ENCODE measurements around the gene RIN1. TPM values are rescaled to one million over a fixed set of nuclear protein-coding genes. Genes with fewer than 3 reads are reported as not detected.
A peak's percentile ranks its signal among the peaks of the same experiment; 100 is the strongest.

Gene RIN1
- total and polyA plus RNA-seq, 2 of the 13 experiments (the other 11 are each of a cell fraction or from before 2014, with no cell fraction given): 2.4 to 4.1 TPM

DNA sequence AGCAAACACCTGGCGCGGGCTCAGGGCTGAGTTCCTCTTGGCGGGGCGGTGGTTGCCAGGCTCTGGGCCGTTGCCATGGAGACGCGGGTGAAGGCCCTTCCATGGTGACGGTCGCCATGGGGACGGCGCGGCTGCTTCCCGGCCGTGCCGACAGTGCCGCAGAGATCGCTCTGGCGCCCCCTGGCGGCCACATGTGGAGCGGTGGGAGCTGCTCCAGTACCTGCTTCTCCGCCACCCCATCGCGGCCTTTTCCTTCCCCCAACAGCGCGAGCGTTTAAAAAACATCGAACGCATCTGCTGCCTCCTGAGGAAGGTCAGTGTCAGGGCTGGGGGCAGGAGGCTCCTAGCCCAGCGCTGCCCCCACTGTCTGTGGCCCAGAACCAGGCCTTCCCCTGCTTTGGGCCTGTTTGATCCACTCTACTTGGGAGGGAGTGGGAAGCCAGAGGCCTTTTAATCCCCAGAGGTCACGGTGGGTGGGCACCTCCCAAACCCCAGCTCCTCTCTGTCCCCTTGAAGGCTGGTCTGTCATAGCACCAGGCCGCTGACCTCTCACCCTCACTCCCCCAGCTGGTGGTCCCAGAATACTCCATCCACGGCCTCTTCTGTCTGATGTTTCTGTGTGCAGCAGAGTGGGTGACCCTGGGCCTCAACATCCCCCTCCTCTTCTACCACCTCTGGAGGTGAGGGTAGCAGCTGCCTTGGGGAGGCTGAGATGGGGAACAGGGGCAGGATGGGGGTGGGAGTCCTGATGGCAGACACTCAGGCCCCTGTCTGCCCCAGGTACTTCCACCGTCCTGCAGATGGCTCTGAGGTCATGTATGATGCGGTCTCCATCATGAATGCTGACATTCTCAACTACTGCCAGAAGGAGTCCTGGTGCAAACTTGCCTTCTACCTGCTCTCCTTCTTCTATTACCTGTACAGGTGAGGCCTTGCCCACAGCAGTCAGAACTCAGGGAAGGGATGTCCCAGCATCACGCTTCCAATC is 53.5 kb downstream of the RIN1 start:
- in situ Hi-C loops (cut with HindIII; ENCODE audit: extremely low pct_ligation_motif_present, low pct_unique_long_range_greater_than_20kb): no loop called here
- H4K20me1 ChIP-seq (ENCODE audit: insufficient read depth, low read length): peaks cover 4% of the 10 kb centered on the region
- H3K4me3 ChIP-seq (replicated peaks in 1 of 3; ENCODE audit: insufficient read depth in 1 of 3, low read depth in 2 of 3, low read length in 3 of 3): no peak overlapping the region
- 51% methylated on average over 9 of the region's 35 CpGs for WGBS (ENCODE audit: low lambda C conversion rate)
- intact Hi-C loops (cut with micrococcal nuclease; ENCODE audit: unreplicated experiment): no loop called here
- no peaks in the 10 kb centered on the region for H3K9me3 ChIP-seq (ENCODE audit: low read length)
- POLR2A ChIA-PET: interaction anchor here (1.3 to 2.3 kb wide), 4 partner anchors 8 to 53 kb away, joined by 3 to 9 read pairs (median 6); partner anchors contain the start of genes RAB1B and RIN1
- CTCF ChIA-PET (ENCODE audit: low intra/inter-chr PET ratio, low total read pairs): interaction anchor here (1.7 to 1.8 kb wide), 2 partner anchors 45 to 60 kb away, joined by 8 to 26 read pairs; no protein-coding TSS in a partner anchor
- BruUV-seq (replicated peaks): no TSS peak
- H3K27ac ChIP-seq (ENCODE audit: extremely low read length, insufficient read depth, low read length): no peak overlapping the region
- no peak overlapping the region for H3K9ac ChIP-seq (ENCODE audit: insufficient read depth, low read depth, low read length)
- H3K4me1 ChIP-seq (ENCODE audit: insufficient read depth, low read length): peaks cover 60% of the 10 kb centered on the region
- H3K27me3 ChIP-seq (ENCODE audit: control insufficient read depth in 1 of 2, insufficient read depth in 2 of 2, low read length in 2 of 2): peaks cover 3 to 9% of the 10 kb centered on the region in 2 experiments; a peak in 3 of 5 replicates
- FAIRE-seq (peak; percentile 60), DNase-seq (ENCODE audit: low spot score) (peak; percentile 93), ATAC-seq (peak; percentile 75)
- peaks cover 21% of the 10 kb centered on the region for H3K79me2 ChIP-seq (ENCODE audit: insufficient read depth, low read length)
- H2AFZ ChIP-seq (ENCODE audit: low read length): no peak overlapping the region
- peaks cover 5 to 23% of the 10 kb centered on the region in 2 experiments; a peak in 4 of 5 replicates for H3K36me3 ChIP-seq (replicated peaks in 1 of 2; ENCODE audit: control insufficient read depth in 1 of 2, insufficient read depth in 2 of 2, low read length in 2 of 2)
- H3K4me2 ChIP-seq (ENCODE audit: low read depth, low read length): peak overlapping the region; percentile 46
- TF ChIP-seq PHF5A (CRISPR knock-in tag; IDR thresholded peaks at IDR 0.05; ENCODE audit: low read depth, unreplicated experiment) (peak; percentile 67), HES4 (CRISPR knock-in tag; IDR thresholded peaks at IDR 0.05; ENCODE audit: borderline replicate concordance) (no peak), KDM2A (CRISPR knock-in tag; IDR thresholded peaks at IDR 0.05; ENCODE audit: borderline replicate concordance, low read depth) (peak; percentile 100), NCOA5 (CRISPR knock-in tag; IDR thresholded peaks at IDR 0.05) (no peak), ARNTL (CRISPR knock-in tag; IDR thresholded peaks at IDR 0.05) (no peak), NFKB2 (CRISPR knock-in tag; IDR thresholded peaks at IDR 0.05; ENCODE audit: borderline replicate concordance) (peak; percentile 46; the same call in 1 of the 2 replicates), ZNF781 (CRISPR knock-in tag; IDR thresholded peaks at IDR 0.05; ENCODE audit: borderline replicate concordance, not compliant biosample characterization) (peak; percentile 70), PLRG1 (conservative IDR thresholded peaks at IDR 0.05) (no peak), ZNF530 (CRISPR knock-in tag; IDR thresholded peaks at IDR 0.05; ENCODE audit: low read depth) (no peak), CHCHD3 (CRISPR knock-in tag; IDR thresholded peaks at IDR 0.05) (no peak), GATA4 (IDR thresholded peaks at IDR 0.05; ENCODE audit: borderline replicate concordance, low read depth) (no peak), GZF1 (CRISPR knock-in tag; IDR thresholded peaks at IDR 0.05) (no peak), ZNF20 (CRISPR knock-in tag; IDR thresholded peaks at IDR 0.05) (no peak), FOXA1 (IDR thresholded peaks at IDR 0.05) (no peak), FOXA1 (CRISPR knock-in tag; IDR thresholded peaks at IDR 0.05) (0 out of 2 replicates have a peak, but pooled peaks have one; percentile 9), ZNF432 (CRISPR knock-in tag; IDR thresholded peaks at IDR 0.05; ENCODE audit: borderline replicate concordance) (no peak), ELF3 (CRISPR knock-in tag; IDR thresholded peaks at IDR 0.05) (0 out of 2 replicates have a peak, but pooled peaks have one; percentile 38), SETDB1 (CRISPR knock-in tag; IDR thresholded peaks at IDR 0.05; ENCODE audit: borderline replicate concordance) (no peak), ZEB1 (IDR thresholded peaks at IDR 0.05; ENCODE audit: insufficient replicate concordance, low read depth) (peak; percentile 34), REL (CRISPR knock-in tag; conservative IDR thresholded peaks at IDR 0.05) (no peak), KLF6 (CRISPR knock-in tag; IDR thresholded peaks at IDR 0.05) (no peak)
- TF ChIP-seq, protein P1, sequence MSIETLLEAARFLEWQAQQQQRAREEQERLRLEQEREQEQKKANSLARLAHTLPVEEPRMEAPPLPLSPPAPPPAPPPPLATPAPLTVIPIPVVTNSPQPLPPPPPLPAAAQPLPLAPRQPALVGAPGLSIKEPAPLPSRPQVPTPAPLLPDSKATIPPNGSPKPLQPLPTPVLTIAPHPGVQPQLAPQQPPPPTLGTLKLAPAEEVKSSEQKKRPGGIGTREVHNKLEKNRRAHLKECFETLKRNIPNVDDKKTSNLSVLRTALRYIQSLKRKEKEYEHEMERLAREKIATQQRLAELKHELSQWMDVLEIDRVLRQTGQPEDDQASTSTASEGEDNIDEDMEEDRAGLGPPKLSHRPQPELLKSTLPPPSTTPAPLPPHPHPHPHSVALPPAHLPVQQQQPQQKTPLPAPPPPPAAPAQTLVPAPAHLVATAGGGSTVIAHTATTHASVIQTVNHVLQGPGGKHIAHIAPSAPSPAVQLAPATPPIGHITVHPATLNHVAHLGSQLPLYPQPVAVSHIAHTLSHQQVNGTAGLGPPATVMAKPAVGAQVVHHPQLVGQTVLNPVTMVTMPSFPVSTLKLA (IDR thresholded peaks at IDR 0.05): no peak
- TF ChIP-seq, protein P2, sequence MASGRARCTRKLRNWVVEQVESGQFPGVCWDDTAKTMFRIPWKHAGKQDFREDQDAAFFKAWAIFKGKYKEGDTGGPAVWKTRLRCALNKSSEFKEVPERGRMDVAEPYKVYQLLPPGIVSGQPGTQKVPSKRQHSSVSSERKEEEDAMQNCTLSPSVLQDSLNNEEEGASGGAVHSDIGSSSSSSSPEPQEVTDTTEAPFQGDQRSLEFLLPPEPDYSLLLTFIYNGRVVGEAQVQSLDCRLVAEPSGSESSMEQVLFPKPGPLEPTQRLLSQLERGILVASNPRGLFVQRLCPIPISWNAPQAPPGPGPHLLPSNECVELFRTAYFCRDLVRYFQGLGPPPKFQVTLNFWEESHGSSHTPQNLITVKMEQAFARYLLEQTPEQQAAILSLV (CRISPR knock-in tag; IDR thresholded peaks at IDR 0.05; ENCODE audit: borderline replicate concordance): peak; percentile 56; the same call in 1 of the 2 replicates

Data from HepG2 (cell line).